ENCODE data around the gene CLASP1.
"Not testable (repeated sequence)": the region's sequence is repeated elsewhere in the genome, so short reads cannot be mapped to it uniquely, and the experiment has no call there.

CLASP1 gene

DNA sequence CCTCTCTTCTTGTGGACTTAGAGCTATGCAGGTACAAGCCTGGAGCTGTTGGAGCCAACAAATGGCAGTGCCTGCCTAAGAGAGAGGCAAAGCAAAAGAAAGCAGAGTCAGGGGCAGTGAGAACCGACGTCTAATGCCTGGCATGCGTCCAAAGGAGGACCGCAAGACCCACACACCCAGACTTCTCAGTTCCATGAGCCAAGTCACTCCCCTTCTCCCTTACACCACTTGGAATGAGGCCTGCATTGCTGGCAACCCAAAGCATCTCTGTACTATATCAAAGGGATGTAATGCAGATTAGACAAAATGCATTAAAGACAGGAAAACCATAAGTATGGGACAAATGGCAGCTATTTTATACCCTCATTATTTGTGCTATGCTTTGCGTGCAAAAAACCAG, 168.4 kb downstream of the CLASP1 start:
- no peak overlapping the region for H3K4me3 ChIP-seq (ENCODE audit: low read depth, low read length)
- ChIA-PET POLR2A (interaction anchor here (0.7 to 1.2 kb wide), 3 partner anchors 8 to 50 kb away, joined by 3 read pairs; no protein-coding TSS in a partner anchor), CTCF (interaction anchor here (2.0 kb wide), 1 partner anchor 11 kb away, joined by 5 read pairs; no protein-coding TSS in a partner anchor)
- peak; percentile 80 for DNase-seq (ENCODE audit: low read depth, low spot score)
- TF ChIP-seq, protein P1, sequence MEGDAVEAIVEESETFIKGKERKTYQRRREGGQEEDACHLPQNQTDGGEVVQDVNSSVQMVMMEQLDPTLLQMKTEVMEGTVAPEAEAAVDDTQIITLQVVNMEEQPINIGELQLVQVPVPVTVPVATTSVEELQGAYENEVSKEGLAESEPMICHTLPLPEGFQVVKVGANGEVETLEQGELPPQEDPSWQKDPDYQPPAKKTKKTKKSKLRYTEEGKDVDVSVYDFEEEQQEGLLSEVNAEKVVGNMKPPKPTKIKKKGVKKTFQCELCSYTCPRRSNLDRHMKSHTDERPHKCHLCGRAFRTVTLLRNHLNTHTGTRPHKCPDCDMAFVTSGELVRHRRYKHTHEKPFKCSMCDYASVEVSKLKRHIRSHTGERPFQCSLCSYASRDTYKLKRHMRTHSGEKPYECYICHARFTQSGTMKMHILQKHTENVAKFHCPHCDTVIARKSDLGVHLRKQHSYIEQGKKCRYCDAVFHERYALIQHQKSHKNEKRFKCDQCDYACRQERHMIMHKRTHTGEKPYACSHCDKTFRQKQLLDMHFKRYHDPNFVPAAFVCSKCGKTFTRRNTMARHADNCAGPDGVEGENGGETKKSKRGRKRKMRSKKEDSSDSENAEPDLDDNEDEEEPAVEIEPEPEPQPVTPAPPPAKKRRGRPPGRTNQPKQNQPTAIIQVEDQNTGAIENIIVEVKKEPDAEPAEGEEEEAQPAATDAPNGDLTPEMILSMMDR (IDR thresholded peaks at IDR 0.05; ENCODE audit: insufficient read depth, low read length, missing control alignments), result no peak

DNA sequence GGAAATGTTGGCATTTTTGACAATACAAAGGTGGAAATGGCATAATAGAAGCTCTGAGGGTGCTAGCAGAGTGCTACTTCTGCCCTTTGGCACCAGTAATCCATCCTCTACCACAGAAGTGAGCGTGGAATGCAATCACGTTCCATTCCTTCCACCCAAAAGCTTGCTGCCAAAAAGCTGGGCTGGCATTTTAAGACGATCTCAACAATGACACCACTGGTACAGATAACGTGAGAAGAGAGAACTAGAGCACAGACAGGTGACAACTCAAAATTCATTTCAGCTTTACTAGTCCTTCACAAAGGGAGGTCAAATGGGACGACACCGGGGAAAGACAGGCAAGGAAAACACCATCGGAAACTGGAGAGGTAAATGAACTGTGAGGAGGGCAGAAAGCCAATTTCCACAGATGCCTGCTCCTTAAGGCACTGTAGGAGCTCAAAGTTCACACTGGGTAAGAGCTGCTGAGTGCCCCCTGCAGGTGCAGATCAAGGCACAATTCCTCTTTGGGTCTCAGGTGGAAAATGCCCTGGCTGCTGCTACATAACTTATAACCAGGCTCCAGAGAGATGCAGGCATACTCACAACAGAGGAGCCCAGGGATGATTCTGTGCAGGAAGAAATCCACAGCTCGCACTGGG, 169.3 kb downstream of the CLASP1 start:
- ChIA-PET CTCF (interaction anchor here (0.8 to 2.0 kb wide), 2 partner anchors 11 kb away, joined by 3 to 5 read pairs; no protein-coding TSS in a partner anchor), POLR2A (interaction anchor here (1.2 kb wide), 1 partner anchor 27 kb away, joined by 3 read pairs; no protein-coding TSS in a partner anchor)
- H3K4me3 ChIP-seq (ENCODE audit: low read depth, low read length), result no peak overlapping the region
- TF ChIP-seq, protein P1 (IDR thresholded peaks at IDR 0.05; ENCODE audit: insufficient read depth, low read length, missing control alignments), result no peak
- no peak for DNase-seq (ENCODE audit: low read depth, low spot score)

DNA sequence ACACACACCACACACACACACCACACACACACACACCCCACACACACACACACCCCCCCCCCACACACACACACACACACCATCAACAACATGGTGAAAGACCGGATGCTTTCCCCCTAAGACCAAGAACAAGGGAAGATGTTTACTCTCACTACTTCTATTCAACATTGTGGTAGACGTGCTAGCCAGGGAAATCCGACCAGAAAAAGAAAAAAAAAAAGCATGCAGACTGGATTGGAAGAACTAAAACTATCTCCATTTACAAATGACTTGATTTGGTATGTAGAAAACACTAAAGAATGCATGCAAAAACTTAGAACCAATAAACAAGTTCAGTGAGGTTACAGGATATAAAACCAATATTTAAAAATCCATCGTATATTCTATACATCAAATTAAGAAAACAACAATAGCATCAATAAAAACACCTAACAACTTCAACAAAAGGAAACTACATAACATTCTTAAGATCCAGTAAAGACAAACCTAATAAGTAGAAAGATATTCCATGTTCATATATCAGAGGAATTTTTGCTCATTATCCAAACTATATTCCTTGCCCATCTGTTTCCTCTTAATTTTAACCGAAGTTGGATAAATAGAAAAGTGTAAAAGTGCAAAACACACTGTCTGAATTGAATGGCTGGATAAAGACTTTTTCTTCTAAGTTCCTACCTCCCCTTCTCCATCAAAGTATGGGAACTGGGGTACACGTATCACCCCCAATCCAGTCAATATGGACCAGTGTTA, 170.1 kb downstream of the CLASP1 start:
- no peak overlapping the region for H3K4me3 ChIP-seq (ENCODE audit: low read depth, low read length)
- DNase-seq (ENCODE audit: low read depth, low spot score), result no peak
- TF ChIP-seq, protein P1 (IDR thresholded peaks at IDR 0.05; ENCODE audit: insufficient read depth, low read length, missing control alignments), result no peak
- ChIA-PET POLR2A (no interaction called here), CTCF (interaction anchor here (0.8 to 2.0 kb wide), 2 partner anchors 10 to 11 kb away, joined by 3 to 5 read pairs; no protein-coding TSS in a partner anchor)

DNA sequence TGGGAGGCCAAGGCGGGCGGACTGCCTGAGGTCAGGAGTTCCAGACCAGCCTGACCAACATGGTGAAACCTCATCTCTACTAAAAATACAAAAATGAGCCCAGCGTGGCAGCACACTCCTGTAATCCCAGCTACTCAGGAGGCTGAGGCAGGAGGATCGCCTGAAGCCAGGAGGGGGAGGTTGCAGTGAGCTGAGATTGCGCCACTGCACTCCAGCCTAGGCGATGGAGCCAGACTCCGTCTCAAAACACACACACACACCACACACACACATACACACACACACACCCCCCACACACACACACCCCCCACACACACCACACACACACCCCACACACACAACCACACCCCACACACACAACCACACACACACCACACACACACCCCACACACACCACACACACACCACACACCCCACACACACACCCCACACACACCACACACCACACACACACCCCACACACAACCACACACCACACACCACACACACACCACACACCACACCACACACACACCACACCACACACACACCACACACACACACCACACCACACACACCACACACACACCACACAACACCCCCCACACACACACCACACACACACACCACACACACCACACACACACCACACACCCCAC, 170.8 kb downstream of the CLASP1 start:
- POLR2A ChIA-PET; DNase-seq (ENCODE audit: low read depth, low spot score); H3K4me3 ChIP-seq (ENCODE audit: low read depth, low read length); CTCF ChIA-PET: not testable (repeated sequence)

DNA sequence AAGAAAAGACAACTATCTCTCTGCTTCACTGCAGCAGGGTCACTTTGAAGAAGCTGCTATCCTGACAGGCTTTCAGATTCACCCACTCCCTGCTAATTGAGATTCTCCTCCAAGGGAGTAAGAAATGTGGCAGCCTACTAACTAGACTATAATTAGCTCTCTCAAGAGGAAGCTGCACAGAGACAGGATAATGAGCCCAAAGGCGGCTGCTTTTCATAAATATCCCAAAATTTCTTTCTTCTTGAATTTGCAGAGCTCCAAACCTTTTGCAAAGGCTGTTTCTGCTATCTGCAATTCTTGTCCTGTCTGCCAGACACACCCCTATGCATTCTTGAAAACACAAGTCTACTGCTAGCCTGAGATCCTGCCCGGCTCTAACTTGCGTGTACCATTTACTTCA, 172.6 kb downstream of the CLASP1 start:
- TF ChIP-seq, protein P1 (IDR thresholded peaks at IDR 0.05; ENCODE audit: insufficient read depth, low read length, missing control alignments), result no peak
- no peak overlapping the region for H3K4me3 ChIP-seq (ENCODE audit: low read depth, low read length)
- POLR2A ChIA-PET, result no interaction called here
- no peak for DNase-seq (ENCODE audit: low read depth, low spot score)
- CTCF ChIA-PET, result interaction anchor here (1.3 kb wide), 1 partner anchor 26 kb away, joined by 4 read pairs; no protein-coding TSS in a partner anchor

DNA sequence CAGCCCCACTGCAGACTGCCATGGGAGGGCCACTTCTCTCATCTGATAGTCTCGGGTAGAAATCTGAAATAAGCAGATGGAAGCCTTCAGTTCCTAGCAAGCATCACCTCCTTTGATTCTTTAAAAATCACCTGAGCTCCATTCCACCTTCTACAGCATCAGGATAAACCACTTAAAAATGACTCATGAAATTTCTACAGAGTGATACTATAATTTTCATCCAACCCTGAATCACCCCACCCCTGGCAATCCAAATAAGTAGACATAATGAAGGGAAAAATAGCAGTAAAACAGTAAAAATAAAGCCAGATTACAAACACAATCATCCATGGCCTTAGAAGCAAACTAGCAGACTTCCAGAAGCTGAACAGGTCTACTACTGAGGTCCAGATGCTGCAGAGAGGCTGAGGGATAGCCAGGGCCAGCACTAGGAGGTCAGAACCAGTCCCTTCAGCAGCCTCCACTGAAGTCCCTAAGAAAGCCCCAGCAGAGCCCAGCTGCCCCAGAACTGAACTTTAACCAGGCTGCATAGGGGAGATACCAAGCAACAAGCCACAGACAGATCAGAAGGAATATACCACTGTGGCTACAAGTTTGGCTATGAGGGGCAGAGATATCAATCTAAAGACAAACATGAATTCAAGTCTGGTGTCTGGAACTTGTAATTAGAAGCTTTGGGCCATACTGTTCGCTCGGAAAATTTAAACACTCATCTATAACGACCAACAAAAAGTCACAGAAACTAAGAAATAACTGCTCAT, 173.3 kb downstream of the CLASP1 start:
- no peak overlapping the region for H3K4me3 ChIP-seq (ENCODE audit: low read depth, low read length)
- TF ChIP-seq, protein P1 (IDR thresholded peaks at IDR 0.05; ENCODE audit: insufficient read depth, low read length, missing control alignments), result no peak
- CTCF ChIA-PET, result no interaction called here
- no peak for DNase-seq (ENCODE audit: low read depth, low spot score)
- POLR2A ChIA-PET, result no interaction called here
